Esophagus muscularis mucosa (tissue), 3 donors: ENCODE data around the gene FNDC1.

Experiments
- POLR2A ChIP-seq: fragments of 450-650 bp; IDR thresholded peaks from one replicate; pipeline ENCODE4 v1.6.1; 2017; ENCODE audit warnings: antibody characterized with exemption, moderate library complexity, mild to moderate bottlenecking, low read depth
- TF ChIP-seq, protein P1 (sequence below), 3 experiments: fragments of 200-600 bp in 2 of 3; fragments of 450-650 bp in 1 of 3; sonication (generic) in 2 of 3; IDR thresholded peaks; one replicate each; pipeline ENCODE4 v1.5.1; 2017 to 2019; ENCODE audit warnings: antibody characterized with exemption in 3 of 3, mild to moderate bottlenecking in 2 of 3, moderate library complexity in 1 of 3

DNA sequence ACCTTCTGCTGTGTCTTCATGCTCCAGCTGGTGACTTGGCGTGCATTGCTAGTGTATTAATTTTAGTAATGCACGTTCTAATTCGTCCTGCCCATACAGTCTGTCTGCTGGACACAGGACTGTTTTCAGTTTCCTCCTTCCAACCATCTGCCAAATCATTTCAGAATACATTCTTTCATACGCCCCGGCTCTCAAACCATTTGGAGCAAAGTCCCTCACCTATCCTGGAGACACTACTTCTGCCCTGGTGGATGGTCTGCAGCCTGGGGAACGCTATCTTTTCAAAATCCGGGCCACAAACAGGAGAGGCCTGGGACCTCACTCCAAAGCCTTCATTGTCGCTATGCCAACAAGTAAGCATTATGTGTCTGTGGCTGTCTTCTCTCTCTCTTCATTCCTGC lies 60.5 kb downstream of the FNDC1 start:
- TF ChIP-seq, protein P1, sequence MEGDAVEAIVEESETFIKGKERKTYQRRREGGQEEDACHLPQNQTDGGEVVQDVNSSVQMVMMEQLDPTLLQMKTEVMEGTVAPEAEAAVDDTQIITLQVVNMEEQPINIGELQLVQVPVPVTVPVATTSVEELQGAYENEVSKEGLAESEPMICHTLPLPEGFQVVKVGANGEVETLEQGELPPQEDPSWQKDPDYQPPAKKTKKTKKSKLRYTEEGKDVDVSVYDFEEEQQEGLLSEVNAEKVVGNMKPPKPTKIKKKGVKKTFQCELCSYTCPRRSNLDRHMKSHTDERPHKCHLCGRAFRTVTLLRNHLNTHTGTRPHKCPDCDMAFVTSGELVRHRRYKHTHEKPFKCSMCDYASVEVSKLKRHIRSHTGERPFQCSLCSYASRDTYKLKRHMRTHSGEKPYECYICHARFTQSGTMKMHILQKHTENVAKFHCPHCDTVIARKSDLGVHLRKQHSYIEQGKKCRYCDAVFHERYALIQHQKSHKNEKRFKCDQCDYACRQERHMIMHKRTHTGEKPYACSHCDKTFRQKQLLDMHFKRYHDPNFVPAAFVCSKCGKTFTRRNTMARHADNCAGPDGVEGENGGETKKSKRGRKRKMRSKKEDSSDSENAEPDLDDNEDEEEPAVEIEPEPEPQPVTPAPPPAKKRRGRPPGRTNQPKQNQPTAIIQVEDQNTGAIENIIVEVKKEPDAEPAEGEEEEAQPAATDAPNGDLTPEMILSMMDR (IDR thresholded peaks at IDR 0.05), result no peak
- no peak for TF ChIP-seq POLR2A
